Duodenal mucosa (tissue), 2 donors: ENCODE data around the gene TTLL6.
"Not testable (repeated sequence)": the region's sequence is repeated elsewhere in the genome, so short reads cannot be mapped to it uniquely, and the experiment has no call there.

ENCODE experiments used
- H3K27ac ChIP-seq: one replicate; pipeline ENCODE4 v1.7.0; 2013; ENCODE audit warnings: low read depth, low read length
- H3K27me3 ChIP-seq, 2 donors: one replicate each; pipeline ENCODE4 v1.7.0; 2013; ENCODE audit warnings: low read length in 2 of 2, control low read depth in 1 of 2; ENCODE audit not compliant: insufficient read depth in 2 of 2, control insufficient read depth in 1 of 2
- H3K36me3 ChIP-seq, 2 donors: one replicate each; pipeline ENCODE4 v1.7.0; 2013; ENCODE audit warnings: low read length in 2 of 2, control low read depth in 1 of 2; ENCODE audit not compliant: insufficient read depth in 2 of 2, control insufficient read depth in 1 of 2
- H3K4me1 ChIP-seq, 2 donors: one replicate each; pipeline ENCODE4 v1.7.0; 2013; ENCODE audit warnings: low read length in 2 of 2, control low read depth in 1 of 2; ENCODE audit not compliant: insufficient read depth in 2 of 2, control insufficient read depth in 1 of 2
- H3K4me3 ChIP-seq, 2 donors: one replicate each; pipeline ENCODE4 v1.7.0; 2013; ENCODE audit warnings: low read length in 2 of 2, low read depth in 1 of 2
- H3K9ac ChIP-seq, 2 donors: one replicate each; pipeline ENCODE4 v1.7.0; 2013; ENCODE audit warnings: low read length in 2 of 2, low read depth in 1 of 2
- H3K9me3 ChIP-seq, 2 donors: one replicate each; pipeline ENCODE4 v1.7.0; 2013; ENCODE audit warnings: low read length in 2 of 2, control low read depth in 1 of 2; ENCODE audit not compliant: control insufficient read depth in 1 of 2

Gene TTLL6

GRCh38 chr17:48816438-48816773, 623 bp downstream of the TTLL6 start:
- Histone ChIP-seq H3K4me1 (peaks cover 13 to 22% of the 10 kb centered on the region in 2 donors), H3K27ac (peak overlapping the region; percentile 39), H3K9ac (peak overlapping the region in 1 of 2 donors; percentile 61), H3K9me3 (no peaks in the 10 kb centered on the region), H3K27me3 (peaks cover 0 to 4% of the 10 kb centered on the region in 2 donors), H3K36me3 (no peaks in the 10 kb centered on the region), H3K4me3 (peak overlapping the region; percentile 62 to 63)

GRCh38 chr17:48815311-48815710, 1.7 kb downstream of the TTLL6 start:
- Histone ChIP-seq H3K27me3 (peaks cover 0 to 4% of the 10 kb centered on the region in 2 donors), H3K9ac (no peak overlapping the region), H3K9me3 (no peaks in the 10 kb centered on the region)

GRCh38 chr17:48814504-48814903, 2.5 kb downstream of the TTLL6 start:
- peaks cover 19 to 31% of the 10 kb centered on the region in 2 donors for H3K4me1 ChIP-seq
- H3K4me3 ChIP-seq, result no peak overlapping the region
- no peaks in the 10 kb centered on the region for H3K9me3 ChIP-seq
- H3K27me3 ChIP-seq, result peaks cover 0 to 4% of the 10 kb centered on the region in 2 donors
- no peak overlapping the region for H3K9ac ChIP-seq
- H3K27ac ChIP-seq, result no peak overlapping the region
- H3K36me3 ChIP-seq, result no peaks in the 10 kb centered on the region

More at GRCh38 chr17:48815311-48815710, 1.7 kb downstream of the TTLL6 start:
- no peaks in the 10 kb centered on the region for H3K36me3 ChIP-seq
- H3K4me3 ChIP-seq, result no peak overlapping the region
- H3K4me1 ChIP-seq, result peaks cover 16 to 27% of the 10 kb centered on the region in 2 donors
- H3K27ac ChIP-seq, result no peak overlapping the region

- no peaks in the 10 kb centered on the region for H3K9me3 ChIP-seq
- H3K36me3 ChIP-seq, result no peaks in the 10 kb centered on the region
- peak overlapping the region in 1 of 2 donors; percentile 1 for H3K9ac ChIP-seq
- peaks cover 24 to 38% of the 10 kb centered on the region in 2 donors for H3K4me1 ChIP-seq
- H3K27me3 ChIP-seq, result no peaks in the 10 kb centered on the region
- H3K27ac ChIP-seq, result peak overlapping the region; percentile 11
- no peak overlapping the region for H3K4me3 ChIP-seq
Observed at GRCh38 chr17:48812001-48812400, 5.0 kb downstream of the TTLL6 start.

- H3K9ac ChIP-seq, result no peak overlapping the region
- H3K4me1 ChIP-seq, result peaks cover 24 to 34% of the 10 kb centered on the region in 2 donors
- no peak overlapping the region for H3K27ac ChIP-seq
- no peaks in the 10 kb centered on the region for H3K27me3 ChIP-seq
- H3K4me3 ChIP-seq, result no peak overlapping the region
- H3K36me3 ChIP-seq, result no peaks in the 10 kb centered on the region
- H3K9me3 ChIP-seq, result no peaks in the 10 kb centered on the region
Observed at GRCh38 chr17:48809182-48809581, 7.8 kb downstream of the TTLL6 start.

- H3K4me1 ChIP-seq, result peaks cover 44 to 47% of the 10 kb centered on the region in 2 donors
- no peak overlapping the region for H3K9ac ChIP-seq
- H3K36me3 ChIP-seq, result no peaks in the 10 kb centered on the region
- H3K9me3 ChIP-seq, result no peaks in the 10 kb centered on the region
- H3K4me3 ChIP-seq, result no peak overlapping the region
- no peak overlapping the region for H3K27ac ChIP-seq
- no peaks in the 10 kb centered on the region for H3K27me3 ChIP-seq
Observed at GRCh38 chr17:48804936-48805411, 12.1 kb downstream of the TTLL6 start.

GRCh38 chr17:48800626-48801217, 16.3 kb downstream of the TTLL6 start:
- H3K4me3 ChIP-seq, result no peak overlapping the region
- H3K27ac ChIP-seq, result no peak overlapping the region
- no peaks in the 10 kb centered on the region for H3K9me3 ChIP-seq
- no peaks in the 10 kb centered on the region for H3K27me3 ChIP-seq
- peak overlapping the region in 1 of 2 donors; percentile 60 for H3K9ac ChIP-seq
- H3K36me3 ChIP-seq, result no peaks in the 10 kb centered on the region
- peaks cover 59 to 61% of the 10 kb centered on the region in 2 donors for H3K4me1 ChIP-seq

- peak overlapping the region in 1 of 2 donors; percentile 42 for H3K4me3 ChIP-seq
- peak overlapping the region; percentile 53 for H3K27ac ChIP-seq
- no peaks in the 10 kb centered on the region for H3K27me3 ChIP-seq
- no peaks in the 10 kb centered on the region for H3K9me3 ChIP-seq
- H3K9ac ChIP-seq, result peak overlapping the region; percentile 56 to 60
- H3K36me3 ChIP-seq, result no peaks in the 10 kb centered on the region
- H3K4me1 ChIP-seq, result peaks cover 68 to 72% of the 10 kb centered on the region in 2 donors
Observed at GRCh38 chr17:48799069-48799723, 17.8 kb downstream of the TTLL6 start.

GRCh38 chr17:48796163-48796522, 20.9 kb downstream of the TTLL6 start:
- H3K27me3 ChIP-seq, H3K9me3 ChIP-seq, H3K36me3 ChIP-seq, H3K9ac ChIP-seq: not testable (repeated sequence)
- peak overlapping the region; percentile 52 for H3K27ac ChIP-seq
- H3K4me3 ChIP-seq, result peak overlapping the region in 1 of 2 donors; percentile 6
- peaks cover 62 to 71% of the 10 kb centered on the region in 2 donors for H3K4me1 ChIP-seq

GRCh38 chr17:48795444-48796162, 21.4 kb downstream of the TTLL6 start:
- peak overlapping the region; percentile 52 for H3K27ac ChIP-seq
- H3K36me3 ChIP-seq, result no peaks in the 10 kb centered on the region
- peak overlapping the region in 1 of 2 donors; percentile 6 for H3K4me3 ChIP-seq
- peaks cover 61 to 71% of the 10 kb centered on the region in 2 donors for H3K4me1 ChIP-seq
- no peak overlapping the region for H3K9ac ChIP-seq
- H3K27me3 ChIP-seq, result no peaks in the 10 kb centered on the region
- no peaks in the 10 kb centered on the region for H3K9me3 ChIP-seq
